ENCODE measurements around the gene SMC1B.
A peak's percentile ranks its signal among the peaks of the same experiment; 100 is the strongest.

SMC1B gene

GRCh38 chr22:45302751-45303150 lies 110.6 kb downstream of the SMC1B start:
- no peak overlapping the region for H2AFZ ChIP-seq (ENCODE audit: low read length)
- H3K4me2 ChIP-seq (ENCODE audit: low read length), result no peak overlapping the region
- H3K27ac ChIP-seq (ENCODE audit: low read depth, low read length, poor library complexity, severe bottlenecking), result no peak overlapping the region
- H3K4me1 ChIP-seq (ENCODE audit: insufficient read depth, low read length, severe bottlenecking), result no peaks in the 10 kb centered on the region
- 0 out of 2 replicates have a peak, but pooled peaks cover 20% of the 10 kb centered on the region for H3K27me3 ChIP-seq (ENCODE audit: insufficient read depth, low read length)
- no peak for TF ChIP-seq EZH2 (IDR thresholded peaks at IDR 0.05; ENCODE audit: borderline replicate concordance, low read length)
- TF ChIP-seq, protein P1, sequence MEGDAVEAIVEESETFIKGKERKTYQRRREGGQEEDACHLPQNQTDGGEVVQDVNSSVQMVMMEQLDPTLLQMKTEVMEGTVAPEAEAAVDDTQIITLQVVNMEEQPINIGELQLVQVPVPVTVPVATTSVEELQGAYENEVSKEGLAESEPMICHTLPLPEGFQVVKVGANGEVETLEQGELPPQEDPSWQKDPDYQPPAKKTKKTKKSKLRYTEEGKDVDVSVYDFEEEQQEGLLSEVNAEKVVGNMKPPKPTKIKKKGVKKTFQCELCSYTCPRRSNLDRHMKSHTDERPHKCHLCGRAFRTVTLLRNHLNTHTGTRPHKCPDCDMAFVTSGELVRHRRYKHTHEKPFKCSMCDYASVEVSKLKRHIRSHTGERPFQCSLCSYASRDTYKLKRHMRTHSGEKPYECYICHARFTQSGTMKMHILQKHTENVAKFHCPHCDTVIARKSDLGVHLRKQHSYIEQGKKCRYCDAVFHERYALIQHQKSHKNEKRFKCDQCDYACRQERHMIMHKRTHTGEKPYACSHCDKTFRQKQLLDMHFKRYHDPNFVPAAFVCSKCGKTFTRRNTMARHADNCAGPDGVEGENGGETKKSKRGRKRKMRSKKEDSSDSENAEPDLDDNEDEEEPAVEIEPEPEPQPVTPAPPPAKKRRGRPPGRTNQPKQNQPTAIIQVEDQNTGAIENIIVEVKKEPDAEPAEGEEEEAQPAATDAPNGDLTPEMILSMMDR (IDR thresholded peaks at IDR 0.05; ENCODE audit: low read length), result no peak
- H4K20me1 ChIP-seq (ENCODE audit: insufficient read depth, low read length), result no peaks in the 10 kb centered on the region
- H3K9me3 ChIP-seq (ENCODE audit: low read length), result no peaks in the 10 kb centered on the region
- no peaks in the 10 kb centered on the region for H3K36me3 ChIP-seq (ENCODE audit: insufficient read depth, low read length)
- no peak overlapping the region for H3K4me3 ChIP-seq (ENCODE audit: low read depth, low read length, poor library complexity, severe bottlenecking)
- H3K9ac ChIP-seq (ENCODE audit: low read length), result no peak overlapping the region
- no peaks in the 10 kb centered on the region for H3K79me2 ChIP-seq (ENCODE audit: insufficient read depth, low read length)
- H3F3A ChIP-seq (ENCODE audit: insufficient read depth, low read length), result no peaks in the 10 kb centered on the region
- H3K9me2 ChIP-seq (ENCODE audit: low read depth, low read length), result no peaks in the 10 kb centered on the region

- no peaks in the 10 kb centered on the region for H4K20me1 ChIP-seq (ENCODE audit: insufficient read depth, low read length)
- H2AFZ ChIP-seq (ENCODE audit: low read length), result no peak overlapping the region
- H3K9me2 ChIP-seq (ENCODE audit: low read depth, low read length), result no peaks in the 10 kb centered on the region
- no peaks in the 10 kb centered on the region for H3K79me2 ChIP-seq (ENCODE audit: insufficient read depth, low read length)
- H3K27me3 ChIP-seq (ENCODE audit: insufficient read depth, low read length), result 0 out of 2 replicates have a peak, but pooled peaks cover 20% of the 10 kb centered on the region
- TF ChIP-seq EZH2 (IDR thresholded peaks at IDR 0.05; ENCODE audit: borderline replicate concordance, low read length), result no peak
- TF ChIP-seq, protein P1 (IDR thresholded peaks at IDR 0.05; ENCODE audit: low read length), result no peak
- no peak overlapping the region for H3K9ac ChIP-seq (ENCODE audit: low read length)
- H3K9me3 ChIP-seq (ENCODE audit: low read length), result no peaks in the 10 kb centered on the region
- no peak overlapping the region for H3K4me3 ChIP-seq (ENCODE audit: low read depth, low read length, poor library complexity, severe bottlenecking)
- H3K4me2 ChIP-seq (ENCODE audit: low read length), result no peak overlapping the region
- H3K4me1 ChIP-seq (ENCODE audit: insufficient read depth, low read length, severe bottlenecking), result peaks cover 3% of the 10 kb centered on the region
- no peak overlapping the region for H3K27ac ChIP-seq (ENCODE audit: low read depth, low read length, poor library complexity, severe bottlenecking)
- H3F3A ChIP-seq (ENCODE audit: insufficient read depth, low read length), result no peaks in the 10 kb centered on the region
- no peaks in the 10 kb centered on the region for H3K36me3 ChIP-seq (ENCODE audit: insufficient read depth, low read length)
Observed at GRCh38 chr22:45298934-45299505, 114.4 kb downstream of the SMC1B start.

GRCh38 chr22:45296628-45297297 lies 116.6 kb downstream of the SMC1B start:
- H3K27me3 ChIP-seq (ENCODE audit: insufficient read depth, low read length), result peaks cover 19% of the 10 kb centered on the region; the same call in 1 of the 2 replicates
- H3K9me2 ChIP-seq (ENCODE audit: low read depth, low read length), result no peaks in the 10 kb centered on the region
- H3F3A ChIP-seq (ENCODE audit: insufficient read depth, low read length), result no peaks in the 10 kb centered on the region
- no peak for TF ChIP-seq EZH2 (IDR thresholded peaks at IDR 0.05; ENCODE audit: borderline replicate concordance, low read length)
- TF ChIP-seq, protein P1 (IDR thresholded peaks at IDR 0.05; ENCODE audit: low read length), result no peak
- peak overlapping the region; percentile 25; the same call in 1 of the 2 replicates for H3K4me2 ChIP-seq (ENCODE audit: low read length)
- no peaks in the 10 kb centered on the region for H4K20me1 ChIP-seq (ENCODE audit: insufficient read depth, low read length)
- H3K79me2 ChIP-seq (ENCODE audit: insufficient read depth, low read length), result no peaks in the 10 kb centered on the region
- no peaks in the 10 kb centered on the region for H3K9me3 ChIP-seq (ENCODE audit: low read length)
- H3K4me1 ChIP-seq (ENCODE audit: insufficient read depth, low read length, severe bottlenecking), result peaks cover 3% of the 10 kb centered on the region
- H3K4me3 ChIP-seq (ENCODE audit: low read depth, low read length, poor library complexity, severe bottlenecking), result no peak overlapping the region
- H2AFZ ChIP-seq (ENCODE audit: low read length), result no peak overlapping the region
- H3K27ac ChIP-seq (ENCODE audit: low read depth, low read length, poor library complexity, severe bottlenecking), result no peak overlapping the region
- H3K9ac ChIP-seq (ENCODE audit: low read length), result no peak overlapping the region
- no peaks in the 10 kb centered on the region for H3K36me3 ChIP-seq (ENCODE audit: insufficient read depth, low read length)
